Lower lobe of right lung (tissue), 2 donors: ENCODE measurements around the gene TRIM2. TPM values are rescaled to one million over a fixed set of nuclear protein-coding genes. Genes with fewer than 3 reads are reported as not detected.

Experiments used
- ATAC-seq, 2 donors: fragments of 200-7000 bp; cut with Tn5 transposase; one replicate each; pipeline ENCODE4 v1.9.1; 2020 to 2022; ENCODE audit warnings: mild to moderate bottlenecking in 2 of 2, moderate library complexity in 2 of 2
- DNase-seq: peaks from one replicate; pipeline ENCODE4 v3.0.0-alpha.2; 2020
- H3K27ac ChIP-seq: fragments of 200-600 bp; one replicate; pipeline ENCODE4 v1.8.0; 2022
- H3K27me3 ChIP-seq: fragments of 200-600 bp; one replicate; pipeline ENCODE4 v1.8.0; 2022; ENCODE audit warnings: low read depth
- H3K36me3 ChIP-seq: fragments of 200-600 bp; one replicate; pipeline ENCODE4 v1.8.0; 2022; ENCODE audit warnings: mild to moderate bottlenecking
- H3K4me1 ChIP-seq: fragments of 200-600 bp; one replicate; pipeline ENCODE4 v1.8.0; 2022
- H3K4me3 ChIP-seq: fragments of 200-600 bp; one replicate; pipeline ENCODE4 v1.8.0; 2022; ENCODE audit warnings: mild to moderate bottlenecking
- H3K9me3 ChIP-seq: fragments of 200-600 bp; one replicate; pipeline ENCODE4 v1.8.0; 2022
- intact Hi-C: fragments of 100-400 bp; cut with DNase I; formaldehyde crosslinking; loops from one replicate; pipeline ENCODE4 v1.11.0; 2022
- total RNA-seq: library from RNA; stranded (reverse); fragmentation: NEBNext Ultra II Directional; extraction: Animal tissue kit (Norgen Biotek cat#: 25700); gene quantifications from one replicate; pipeline ENCODE4 v1.2.1, GENCODE V29; 2021
- TF ChIP-seq, protein P1 (sequence below): fragments of 200-600 bp; IDR thresholded peaks from one replicate; pipeline ENCODE4 v1.8.0; 2022; ENCODE audit warnings: antibody characterized with exemption, mild to moderate bottlenecking
- donor health status: DM: no; HTN: yes; CAD: no; lungs with severe emphysema.

TRIM2 gene
- total RNA-seq, 1 donor from 2014 or later, result 32.6 TPM

DNA sequence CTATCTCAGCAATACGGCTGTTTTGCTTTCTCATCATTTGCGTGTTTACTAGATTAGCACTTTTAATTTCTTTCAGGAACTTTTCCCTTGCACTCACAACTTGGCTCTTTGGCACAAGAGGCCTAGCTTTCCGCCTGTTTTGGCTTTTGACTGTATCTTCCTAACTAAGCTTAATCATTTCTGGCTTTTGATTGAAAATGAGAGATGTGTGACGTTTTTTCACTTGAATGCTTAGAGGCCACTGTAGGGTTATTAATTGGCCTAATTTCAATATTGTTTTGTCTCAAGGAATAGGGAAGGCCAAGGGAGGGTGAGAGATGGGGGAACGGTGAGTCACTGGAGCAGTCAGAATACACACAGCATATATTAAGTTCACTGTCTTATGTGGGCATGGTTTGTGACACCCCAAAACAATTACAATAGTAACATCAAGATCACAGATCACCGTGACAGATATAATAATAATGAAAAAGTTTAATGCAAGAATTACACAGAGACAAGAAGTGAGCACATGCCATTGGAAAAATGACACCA lies 167.5 kb downstream of the TRIM2 start:
- intact Hi-C loops, result no loop called here
- TF ChIP-seq, protein P1, sequence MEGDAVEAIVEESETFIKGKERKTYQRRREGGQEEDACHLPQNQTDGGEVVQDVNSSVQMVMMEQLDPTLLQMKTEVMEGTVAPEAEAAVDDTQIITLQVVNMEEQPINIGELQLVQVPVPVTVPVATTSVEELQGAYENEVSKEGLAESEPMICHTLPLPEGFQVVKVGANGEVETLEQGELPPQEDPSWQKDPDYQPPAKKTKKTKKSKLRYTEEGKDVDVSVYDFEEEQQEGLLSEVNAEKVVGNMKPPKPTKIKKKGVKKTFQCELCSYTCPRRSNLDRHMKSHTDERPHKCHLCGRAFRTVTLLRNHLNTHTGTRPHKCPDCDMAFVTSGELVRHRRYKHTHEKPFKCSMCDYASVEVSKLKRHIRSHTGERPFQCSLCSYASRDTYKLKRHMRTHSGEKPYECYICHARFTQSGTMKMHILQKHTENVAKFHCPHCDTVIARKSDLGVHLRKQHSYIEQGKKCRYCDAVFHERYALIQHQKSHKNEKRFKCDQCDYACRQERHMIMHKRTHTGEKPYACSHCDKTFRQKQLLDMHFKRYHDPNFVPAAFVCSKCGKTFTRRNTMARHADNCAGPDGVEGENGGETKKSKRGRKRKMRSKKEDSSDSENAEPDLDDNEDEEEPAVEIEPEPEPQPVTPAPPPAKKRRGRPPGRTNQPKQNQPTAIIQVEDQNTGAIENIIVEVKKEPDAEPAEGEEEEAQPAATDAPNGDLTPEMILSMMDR, result no peak
- Histone ChIP-seq H3K27me3 (no peaks in the 10 kb centered on the region), H3K36me3 (no peaks in the 10 kb centered on the region), H3K4me3 (no peak overlapping the region), H3K9me3 (peaks cover 14% of the 10 kb centered on the region), H3K4me1 (no peaks in the 10 kb centered on the region), H3K27ac (no peak overlapping the region)
- no peak for DNase-seq
- ATAC-seq, result no peak

DNA sequence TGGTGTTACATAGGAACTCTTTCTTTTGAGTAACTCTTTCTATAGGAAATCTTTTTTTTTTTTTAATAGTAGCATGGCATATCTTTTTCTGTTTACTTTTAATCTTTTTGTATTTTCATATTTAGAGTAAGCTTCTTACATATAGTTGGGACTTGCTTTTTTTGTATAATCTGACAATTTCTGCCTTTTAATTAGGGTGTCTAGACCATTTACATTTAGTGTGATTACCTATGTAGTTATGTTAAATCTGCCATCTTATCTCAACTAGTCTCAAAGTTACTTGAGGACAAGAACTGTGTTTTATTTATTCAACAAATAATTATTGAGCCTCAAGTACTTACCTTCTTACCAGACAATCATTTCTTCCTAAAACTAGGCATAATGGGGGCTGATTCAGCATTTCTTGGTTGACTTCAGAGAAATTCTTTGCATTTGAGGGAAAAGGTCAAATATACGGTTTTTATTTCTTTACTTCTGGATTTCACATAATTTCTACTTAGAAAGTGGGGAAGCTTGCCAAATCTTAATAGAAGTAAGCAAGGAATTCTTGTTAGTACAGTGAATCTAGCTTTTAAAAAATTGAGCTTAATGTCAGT lies 168.8 kb downstream of the TRIM2 start:
- H3K36me3 ChIP-seq, result no peaks in the 10 kb centered on the region
- H3K27me3 ChIP-seq, result no peaks in the 10 kb centered on the region

DNA sequence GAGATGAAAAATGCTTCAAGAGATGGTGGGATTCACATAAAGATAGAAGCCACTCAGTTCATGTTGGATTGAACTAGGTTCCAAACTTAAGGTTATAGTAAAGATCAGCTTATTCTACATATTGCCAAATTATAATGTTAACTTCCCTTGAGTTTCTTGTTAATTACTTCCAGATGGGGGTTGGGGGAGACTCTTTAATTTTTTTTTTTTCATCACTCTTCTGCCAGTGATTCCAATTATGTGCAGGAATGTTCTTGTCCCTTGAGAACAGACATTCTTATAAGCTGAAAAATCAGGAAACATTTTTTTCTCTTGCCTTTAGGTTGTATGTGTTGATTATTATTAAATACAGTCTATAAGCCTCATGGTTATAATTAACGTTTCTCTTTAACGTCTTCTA lies 170.2 kb downstream of the TRIM2 start:
- no peaks in the 10 kb centered on the region for H3K4me1 ChIP-seq
- no peaks in the 10 kb centered on the region for H3K27me3 ChIP-seq
- H3K4me3 ChIP-seq, result no peak overlapping the region
- H3K36me3 ChIP-seq, result no peaks in the 10 kb centered on the region
- ATAC-seq, result no peak
- intact Hi-C loops, result no loop called here
- TF ChIP-seq, protein P1, result no peak
- DNase-seq, result no peak
- peaks cover 14% of the 10 kb centered on the region for H3K9me3 ChIP-seq
- H3K27ac ChIP-seq, result no peak overlapping the region

More for the DNA sequence above, 168.8 kb downstream of the TRIM2 start:
- intact Hi-C loops, result no loop called here
- Histone ChIP-seq H3K4me3 (no peak overlapping the region), H3K27ac (no peak overlapping the region), H3K4me1 (no peaks in the 10 kb centered on the region), H3K9me3 (peaks cover 14% of the 10 kb centered on the region)
- TF ChIP-seq, protein P1, result no peak
- DNase-seq (no peak), ATAC-seq (no peak)

DNA sequence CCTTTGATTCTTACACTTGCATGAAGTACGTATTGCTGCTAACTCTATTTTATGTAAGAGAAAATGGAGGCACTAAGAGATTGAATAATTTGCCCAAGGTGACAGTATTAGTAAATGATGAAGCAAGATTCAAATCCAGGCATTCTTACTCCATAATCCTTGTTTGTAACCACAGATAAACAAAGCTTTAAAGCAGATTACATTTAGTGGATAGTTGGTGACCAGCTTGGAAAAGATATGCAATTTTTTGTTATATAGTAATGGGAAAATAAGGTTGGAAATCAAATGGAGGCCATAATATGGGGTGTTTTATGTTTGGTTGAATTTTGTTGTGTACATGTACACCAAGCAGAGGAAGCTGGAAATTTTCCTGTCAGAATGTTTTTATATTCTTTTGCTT lies 171.1 kb downstream of the TRIM2 start:
- DNase-seq (no peak), ATAC-seq (no peak)
- Histone ChIP-seq H3K27ac (no peak overlapping the region), H3K4me1 (no peaks in the 10 kb centered on the region), H3K36me3 (no peaks in the 10 kb centered on the region), H3K27me3 (no peaks in the 10 kb centered on the region), H3K4me3 (no peak overlapping the region), H3K9me3 (peaks cover 14% of the 10 kb centered on the region)
- TF ChIP-seq, protein P1, result no peak
- intact Hi-C loops, result no loop called here

GRCh38 chr4:153383131-153383530 lies 178.9 kb downstream of the TRIM2 start:
- TF ChIP-seq, protein P1, result no peak
- no peak overlapping the region for H3K27ac ChIP-seq
- DNase-seq (no peak), ATAC-seq (no peak)
- intact Hi-C loops, result no loop called here
- H3K9me3 ChIP-seq, result no peaks in the 10 kb centered on the region
- H3K4me3 ChIP-seq, result no peak overlapping the region
- H3K27me3 ChIP-seq, result no peaks in the 10 kb centered on the region
- H3K36me3 ChIP-seq, result no peaks in the 10 kb centered on the region
- H3K4me1 ChIP-seq, result no peaks in the 10 kb centered on the region
